Measurements from ENCODE around the gene NEIL3.

The NEIL3 gene

DNA sequence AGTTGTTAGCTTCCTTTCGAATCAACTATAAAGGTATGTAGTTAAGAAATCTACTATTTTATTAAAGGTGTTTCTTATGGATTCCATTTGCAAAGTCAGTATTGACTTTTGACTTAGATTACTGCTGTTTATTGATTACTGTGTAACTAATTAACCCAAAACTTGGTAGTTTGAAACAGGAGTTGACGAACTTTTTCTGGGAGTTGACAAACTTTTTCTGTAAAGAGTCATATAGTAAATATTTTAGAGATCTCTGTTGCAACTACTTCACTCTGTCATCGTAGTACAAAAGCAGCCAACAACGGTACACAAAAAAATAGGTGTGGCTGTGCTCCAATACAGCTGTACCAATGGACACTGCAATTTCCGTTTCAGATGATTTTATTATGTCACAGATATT, 102.3 kb downstream of the NEIL3 start:
- DNase-seq (ENCODE audit: low spot score), result no peak

More for the DNA sequence above, 102.3 kb downstream of the NEIL3 start:
- FAIRE-seq, result no peak

All from RCC 7860 (cell line).